Activated CD8-positive, alpha-beta T cell treated with anti-CD3 and anti-CD28 coated beads for 36 hours (primary cell): Measurements from ENCODE around the gene CRYBA4. TPM values are rescaled to one million over a fixed set of nuclear protein-coding genes. Genes with fewer than 3 reads are reported as not detected.

Experiments used
- ATAC-seq: fragments of 200-7000 bp; cut with Tn5 transposase; one replicate; pipeline ENCODE4 v1.10.0; 2021; ENCODE audit warnings: mild to moderate bottlenecking, moderate library complexity
- CTCF ChIA-PET: fragments of 350-600 bp; sonication (Branson Sonifier 250); formaldehyde crosslinking; loops from one replicate; lab custom pipeline; 2021; ENCODE audit warnings: antibody characterized with exemption; lab: Charles Lee
- POLR2A ChIA-PET: fragments of 350-600 bp; sonication (Branson Sonifier 250); formaldehyde crosslinking; loops from one replicate; lab custom pipeline; 2021; ENCODE audit warnings: antibody characterized with exemption; lab: Charles Lee
- DNase-seq: peaks from one replicate; pipeline ENCODE4 v3.0.0-alpha.2; 2020
- H3K27ac Mint-ChIP-seq: one replicate; pipeline ENCODE4 v1.8.0; 2021; ENCODE audit warnings: mild to moderate bottlenecking, mixed read lengths
- H3K27me3 Mint-ChIP-seq: one replicate; pipeline ENCODE4 v1.8.0; 2021; ENCODE audit warnings: mixed read lengths
- H3K36me3 Mint-ChIP-seq: one replicate; pipeline ENCODE4 v1.8.0; 2021; ENCODE audit warnings: low read depth, mixed read lengths
- H3K4me1 Mint-ChIP-seq: one replicate; pipeline ENCODE4 v1.8.0; 2021; ENCODE audit warnings: low read depth, mixed read lengths
- H3K4me3 Mint-ChIP-seq: one replicate; pipeline ENCODE4 v1.8.0; 2021; ENCODE audit warnings: mild to moderate bottlenecking, moderate library complexity, mixed read lengths
- H3K9me3 Mint-ChIP-seq: one replicate; pipeline ENCODE4 v1.8.0; 2021; ENCODE audit warnings: mixed read lengths
- intact Hi-C: fragments of 100-400 bp; cut with micrococcal nuclease; formaldehyde crosslinking; loops from one replicate; pipeline ENCODE4 v1.10.0; 2022
- total RNA-seq, 2 experiments: library from RNA; stranded (reverse); gene quantifications; one replicate each; pipeline ENCODE4 v1.2.3, GENCODE V29; 2021
- TF ChIP-seq, protein P1 (sequence below): fragments of 200-600 bp; IDR thresholded peaks from one replicate; pipeline ENCODE4 v1.8.0; 2022; ENCODE audit warnings: antibody characterized with exemption, mild to moderate bottlenecking

The CRYBA4 gene
- total RNA-seq, 2 experiments from 2014 or later, result not detected

DNA sequence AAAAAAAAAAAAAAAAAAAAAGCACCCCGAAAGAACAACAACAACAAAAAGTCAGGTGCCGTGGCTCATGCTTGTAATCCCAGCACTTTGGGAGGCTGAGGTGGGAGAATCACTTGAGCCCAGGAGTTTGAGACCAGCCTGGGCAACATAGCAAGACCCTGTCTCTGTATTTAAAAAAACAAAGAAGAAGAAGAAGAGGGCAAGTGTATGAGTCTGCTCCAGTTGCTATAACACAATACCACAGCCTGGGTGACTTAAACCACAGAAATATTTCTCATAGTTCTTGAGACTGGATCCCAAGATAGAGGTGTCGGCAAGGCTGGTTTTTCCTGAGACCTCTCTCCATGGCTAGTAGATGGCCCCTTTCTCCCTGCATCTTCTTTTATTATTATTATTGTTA, 12.4 kb downstream of the CRYBA4 start:
- Mint-ChIP-seq H3K9me3 (peaks cover 2% of the 10 kb centered on the region), H3K27me3 (no peaks in the 10 kb centered on the region)
- CTCF ChIA-PET, result no interaction called here

DNA sequence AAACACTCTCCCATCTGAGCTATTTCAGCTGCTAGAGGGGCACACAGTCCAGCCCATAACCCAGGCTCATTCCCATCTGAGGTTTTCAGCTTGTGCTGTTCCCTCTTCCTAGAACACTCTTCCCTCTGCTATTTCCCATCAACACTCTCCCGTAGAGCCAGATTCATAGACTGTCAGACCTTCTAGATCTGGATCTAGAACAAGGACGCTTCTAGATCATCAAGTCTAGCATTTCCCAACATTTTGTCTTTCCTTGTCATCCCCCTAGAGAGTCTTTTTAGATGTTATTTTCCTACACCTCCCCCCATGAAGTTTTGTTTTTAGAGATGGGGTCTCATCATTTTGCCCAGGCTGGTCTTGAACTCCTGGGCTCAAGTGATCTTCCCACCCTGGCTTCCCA, 13.4 kb downstream of the CRYBA4 start:
- Mint-ChIP-seq H3K27ac (no peak overlapping the region), H3K27me3 (no peaks in the 10 kb centered on the region), H3K36me3 (no peaks in the 10 kb centered on the region), H3K4me3 (no peak overlapping the region), H3K4me1 (peaks cover 8% of the 10 kb centered on the region), H3K9me3 (peaks cover 2% of the 10 kb centered on the region)
- CTCF ChIA-PET, result no interaction called here
- intact Hi-C loops, result no loop called here
- ATAC-seq (no peak), DNase-seq (no peak)
- TF ChIP-seq, protein P1, sequence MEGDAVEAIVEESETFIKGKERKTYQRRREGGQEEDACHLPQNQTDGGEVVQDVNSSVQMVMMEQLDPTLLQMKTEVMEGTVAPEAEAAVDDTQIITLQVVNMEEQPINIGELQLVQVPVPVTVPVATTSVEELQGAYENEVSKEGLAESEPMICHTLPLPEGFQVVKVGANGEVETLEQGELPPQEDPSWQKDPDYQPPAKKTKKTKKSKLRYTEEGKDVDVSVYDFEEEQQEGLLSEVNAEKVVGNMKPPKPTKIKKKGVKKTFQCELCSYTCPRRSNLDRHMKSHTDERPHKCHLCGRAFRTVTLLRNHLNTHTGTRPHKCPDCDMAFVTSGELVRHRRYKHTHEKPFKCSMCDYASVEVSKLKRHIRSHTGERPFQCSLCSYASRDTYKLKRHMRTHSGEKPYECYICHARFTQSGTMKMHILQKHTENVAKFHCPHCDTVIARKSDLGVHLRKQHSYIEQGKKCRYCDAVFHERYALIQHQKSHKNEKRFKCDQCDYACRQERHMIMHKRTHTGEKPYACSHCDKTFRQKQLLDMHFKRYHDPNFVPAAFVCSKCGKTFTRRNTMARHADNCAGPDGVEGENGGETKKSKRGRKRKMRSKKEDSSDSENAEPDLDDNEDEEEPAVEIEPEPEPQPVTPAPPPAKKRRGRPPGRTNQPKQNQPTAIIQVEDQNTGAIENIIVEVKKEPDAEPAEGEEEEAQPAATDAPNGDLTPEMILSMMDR, result no peak
- POLR2A ChIA-PET, result interaction anchor here (0.9 kb wide), 1 partner anchor 41 kb away, joined by 3 read pairs; no protein-coding TSS in a partner anchor

More for the DNA sequence above, 12.4 kb downstream of the CRYBA4 start:
- no peak overlapping the region for H3K4me3 Mint-ChIP-seq
- H3K4me1 Mint-ChIP-seq, result peaks cover 8% of the 10 kb centered on the region
- no peak overlapping the region for H3K27ac Mint-ChIP-seq
- no peak for DNase-seq
- TF ChIP-seq, protein P1, result no peak
- no peak for ATAC-seq
- intact Hi-C loops, result no loop called here
- H3K36me3 Mint-ChIP-seq, result no peaks in the 10 kb centered on the region
- POLR2A ChIA-PET, result no interaction called here

- Mint-ChIP-seq H3K4me1 (peaks cover 17% of the 10 kb centered on the region), H3K27ac (no peak overlapping the region), H3K27me3 (no peaks in the 10 kb centered on the region), H3K4me3 (no peak overlapping the region), H3K36me3 (no peaks in the 10 kb centered on the region), H3K9me3 (no peaks in the 10 kb centered on the region)
- ChIA-PET POLR2A (interaction anchor here (0.7 kb wide), 1 partner anchor 34 kb away, joined by 3 read pairs; no protein-coding TSS in a partner anchor), CTCF (interaction anchor here (1.3 kb wide), 1 partner anchor 12 kb away, joined by 4 read pairs; no protein-coding TSS in a partner anchor)
- DNase-seq, result no peak
- ATAC-seq, result no peak
- TF ChIP-seq, protein P1, result no peak
- intact Hi-C loops, result no loop called here
These were observed 14.5 kb downstream of the CRYBA4 start for GRCh38 chr22:26636296-26636695.

DNA sequence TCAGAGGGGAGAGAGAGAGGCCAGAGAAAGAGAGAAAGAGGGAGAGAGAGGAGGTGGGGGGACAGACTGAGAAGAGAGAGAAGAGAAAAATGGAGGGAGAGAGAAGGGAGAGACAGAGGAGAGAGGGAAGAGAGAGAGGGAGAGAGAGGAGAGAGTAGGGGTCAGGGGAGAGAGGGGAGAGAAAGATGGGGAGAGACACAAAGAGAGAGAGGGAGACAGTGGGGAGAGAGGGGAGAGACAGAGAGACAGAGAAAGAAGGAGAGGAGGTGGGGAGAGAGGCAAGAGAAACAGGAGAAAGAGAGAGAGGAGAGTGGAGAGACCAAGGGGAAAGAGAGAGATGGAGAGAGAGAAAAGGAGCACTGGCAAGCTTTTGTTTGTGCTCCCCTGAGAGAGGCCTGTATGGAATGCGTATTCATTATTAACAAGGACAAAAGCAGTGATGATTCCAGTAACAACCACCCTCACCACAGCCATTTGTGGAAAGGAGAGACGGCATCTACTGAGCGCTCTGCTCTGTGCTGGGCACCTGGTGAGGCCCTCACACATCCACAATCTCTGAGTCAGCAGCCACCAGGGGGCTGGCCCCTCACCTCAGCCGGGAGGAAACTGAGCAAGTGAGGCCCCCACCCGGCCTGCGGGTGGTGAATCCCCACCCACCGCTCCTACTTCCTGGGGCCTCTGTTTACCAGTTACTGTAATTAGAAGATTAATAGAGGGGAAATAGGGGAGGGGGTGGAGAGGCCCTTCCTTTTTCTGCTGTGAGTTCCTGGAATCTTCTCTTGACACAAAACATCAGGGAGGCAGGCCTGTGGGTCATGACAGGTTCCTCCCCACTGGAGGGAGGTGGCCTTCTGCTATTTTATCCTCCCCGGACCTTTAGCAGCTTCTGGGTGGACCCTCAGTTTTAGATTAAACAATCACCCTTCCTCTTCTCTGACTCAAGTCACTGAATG, 21.0 kb downstream of the CRYBA4 start:
- Mint-ChIP-seq H3K4me1 (peaks cover 72% of the 10 kb centered on the region), H3K27me3 (no peaks in the 10 kb centered on the region), H3K27ac (peak overlapping the region; percentile 96), H3K9me3 (no peaks in the 10 kb centered on the region), H3K36me3 (no peaks in the 10 kb centered on the region), H3K4me3 (peak overlapping the region; percentile 65)
- intact Hi-C loops, result no loop called here
- TF ChIP-seq, protein P1, result peak; percentile 47
- ATAC-seq, result peak; percentile 92
- ChIA-PET POLR2A (interaction anchor here (0.7 to 2.7 kb wide), 12 partner anchors 8 to 159 kb away, joined by 3 to 12 read pairs (median 4); partner anchors contain the start of genes HPS4 and SRRD), CTCF (interaction anchor here (0.9 to 1.7 kb wide), 10 partner anchors 10 to 94 kb away, joined by 3 to 5 read pairs (median 3); no protein-coding TSS in a partner anchor)
- peak; percentile 95 for DNase-seq
